Measurements from ENCODE around the gene IGF1.

IGF1 gene

DNA sequence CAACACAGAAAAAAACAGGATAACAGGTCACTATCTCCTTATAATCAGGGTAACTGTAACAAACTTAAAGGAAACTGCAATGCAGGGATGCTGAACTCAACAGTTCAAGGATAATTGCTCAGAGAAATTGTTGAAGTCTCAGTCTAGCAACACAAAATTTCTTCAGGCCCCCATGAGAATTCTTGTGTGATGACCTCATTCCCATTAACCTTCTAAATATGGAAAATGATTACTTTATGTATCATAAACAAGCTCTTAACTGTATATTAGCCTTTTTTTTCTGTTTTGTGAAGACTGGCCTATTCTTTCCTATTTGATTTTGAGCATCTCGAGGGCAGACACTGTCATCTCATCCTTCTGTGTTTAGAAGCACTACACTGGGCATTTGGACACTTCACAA, 47.1 kb downstream of the IGF1 start:
- no peak for DNase-seq (ENCODE audit: low read depth)
- H3K4me3 ChIP-seq (ENCODE audit: low read depth, low read length), result no peak overlapping the region
- TF ChIP-seq, protein P1, sequence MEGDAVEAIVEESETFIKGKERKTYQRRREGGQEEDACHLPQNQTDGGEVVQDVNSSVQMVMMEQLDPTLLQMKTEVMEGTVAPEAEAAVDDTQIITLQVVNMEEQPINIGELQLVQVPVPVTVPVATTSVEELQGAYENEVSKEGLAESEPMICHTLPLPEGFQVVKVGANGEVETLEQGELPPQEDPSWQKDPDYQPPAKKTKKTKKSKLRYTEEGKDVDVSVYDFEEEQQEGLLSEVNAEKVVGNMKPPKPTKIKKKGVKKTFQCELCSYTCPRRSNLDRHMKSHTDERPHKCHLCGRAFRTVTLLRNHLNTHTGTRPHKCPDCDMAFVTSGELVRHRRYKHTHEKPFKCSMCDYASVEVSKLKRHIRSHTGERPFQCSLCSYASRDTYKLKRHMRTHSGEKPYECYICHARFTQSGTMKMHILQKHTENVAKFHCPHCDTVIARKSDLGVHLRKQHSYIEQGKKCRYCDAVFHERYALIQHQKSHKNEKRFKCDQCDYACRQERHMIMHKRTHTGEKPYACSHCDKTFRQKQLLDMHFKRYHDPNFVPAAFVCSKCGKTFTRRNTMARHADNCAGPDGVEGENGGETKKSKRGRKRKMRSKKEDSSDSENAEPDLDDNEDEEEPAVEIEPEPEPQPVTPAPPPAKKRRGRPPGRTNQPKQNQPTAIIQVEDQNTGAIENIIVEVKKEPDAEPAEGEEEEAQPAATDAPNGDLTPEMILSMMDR (IDR thresholded peaks at IDR 0.05; ENCODE audit: low read depth, low read length, missing control alignments), result no peak

DNA sequence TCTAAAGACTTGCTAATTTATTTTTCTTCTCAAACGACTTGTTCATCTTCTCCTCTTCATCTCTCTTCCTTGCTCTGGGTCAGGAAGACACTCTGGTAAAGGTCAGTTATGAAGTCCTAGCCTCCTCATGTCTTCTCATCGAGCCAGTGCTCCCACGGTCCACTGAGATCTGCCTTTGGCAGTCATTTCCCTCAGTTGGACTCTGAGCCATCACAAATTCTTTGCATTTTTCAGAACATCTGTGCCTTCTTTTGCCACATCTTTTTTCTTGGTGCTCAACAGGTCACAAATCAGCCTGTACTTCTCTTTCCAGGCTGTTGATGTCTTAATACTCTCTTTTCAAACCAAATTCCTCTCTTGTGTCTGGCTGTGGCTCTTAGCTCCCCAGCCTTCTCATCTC, 49.7 kb downstream of the IGF1 start:
- no peak for DNase-seq (ENCODE audit: low read depth)
- TF ChIP-seq, protein P1 (IDR thresholded peaks at IDR 0.05; ENCODE audit: low read depth, low read length, missing control alignments), result no peak
- H3K4me3 ChIP-seq (ENCODE audit: low read depth, low read length), result no peak overlapping the region

DNA sequence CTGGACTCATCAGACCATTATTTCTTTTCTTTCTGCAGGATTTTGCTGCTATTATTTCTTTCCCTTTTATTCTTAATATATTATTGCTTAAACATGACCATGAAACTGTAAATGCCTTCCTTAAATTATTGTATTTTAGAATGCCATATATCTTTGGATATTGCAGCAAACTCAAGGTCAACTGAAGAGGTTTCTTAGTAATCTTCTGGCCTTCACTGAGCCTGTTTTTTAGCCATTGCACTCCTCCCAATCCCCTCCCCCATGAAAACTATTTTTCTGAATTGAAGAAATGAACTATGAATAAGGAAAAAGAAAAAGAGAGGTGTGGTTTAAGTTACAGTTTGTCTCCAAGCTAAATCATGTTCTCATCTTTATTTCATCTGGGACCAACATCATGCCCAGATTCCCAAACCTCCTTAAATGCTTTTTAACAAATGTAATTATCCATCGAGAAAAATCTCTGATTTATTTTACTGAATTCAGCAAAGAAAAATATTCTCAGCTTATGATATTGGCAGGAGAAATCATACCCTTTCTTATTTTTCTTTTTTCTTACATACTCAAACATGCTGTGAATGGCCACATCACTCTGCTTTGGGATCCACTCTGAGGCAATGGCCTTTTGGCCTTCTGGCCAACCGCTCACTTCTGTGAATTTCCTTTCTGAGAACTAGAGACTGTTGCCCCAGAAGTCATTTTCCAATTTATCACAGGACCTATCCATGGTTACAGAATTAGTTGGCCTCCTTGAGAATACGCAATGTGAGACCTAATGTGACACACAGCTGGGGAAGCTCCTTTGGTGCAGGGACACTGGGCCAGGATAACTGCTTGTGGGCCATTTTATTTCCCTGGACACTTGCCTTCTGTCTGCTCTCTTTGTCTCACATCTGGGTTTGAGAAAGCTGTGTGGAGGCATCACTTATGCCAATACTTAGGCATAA, 50.9 kb downstream of the IGF1 start:
- no peak for DNase-seq (ENCODE audit: low read depth)
- no peak overlapping the region for H3K4me3 ChIP-seq (ENCODE audit: low read depth, low read length)
- TF ChIP-seq, protein P1 (IDR thresholded peaks at IDR 0.05; ENCODE audit: low read depth, low read length, missing control alignments), result no peak

DNA sequence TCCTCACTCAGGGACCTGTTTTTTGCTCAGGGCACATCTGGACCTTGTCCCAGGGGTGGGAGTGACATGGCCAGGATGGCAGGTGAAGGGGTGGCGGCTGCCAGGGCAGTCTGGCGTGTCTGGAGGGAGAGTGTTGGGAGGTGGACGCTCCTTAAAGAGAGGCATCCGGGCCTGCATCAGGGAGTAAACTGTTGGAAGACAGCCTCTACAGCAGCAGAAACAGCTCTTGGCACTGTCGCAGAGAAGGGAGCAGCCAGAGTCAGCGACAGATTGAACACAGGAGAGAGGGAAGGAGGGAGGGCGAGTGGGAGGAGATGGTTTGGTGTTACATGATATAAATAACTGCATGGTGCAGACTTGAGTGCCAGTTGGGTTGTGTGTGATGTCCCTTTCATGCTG, 52.8 kb downstream of the IGF1 start:
- no peak overlapping the region for H3K4me3 ChIP-seq (ENCODE audit: low read depth, low read length)
- TF ChIP-seq, protein P1 (IDR thresholded peaks at IDR 0.05; ENCODE audit: low read depth, low read length, missing control alignments), result no peak
- no peak for DNase-seq (ENCODE audit: low read depth)

DNA sequence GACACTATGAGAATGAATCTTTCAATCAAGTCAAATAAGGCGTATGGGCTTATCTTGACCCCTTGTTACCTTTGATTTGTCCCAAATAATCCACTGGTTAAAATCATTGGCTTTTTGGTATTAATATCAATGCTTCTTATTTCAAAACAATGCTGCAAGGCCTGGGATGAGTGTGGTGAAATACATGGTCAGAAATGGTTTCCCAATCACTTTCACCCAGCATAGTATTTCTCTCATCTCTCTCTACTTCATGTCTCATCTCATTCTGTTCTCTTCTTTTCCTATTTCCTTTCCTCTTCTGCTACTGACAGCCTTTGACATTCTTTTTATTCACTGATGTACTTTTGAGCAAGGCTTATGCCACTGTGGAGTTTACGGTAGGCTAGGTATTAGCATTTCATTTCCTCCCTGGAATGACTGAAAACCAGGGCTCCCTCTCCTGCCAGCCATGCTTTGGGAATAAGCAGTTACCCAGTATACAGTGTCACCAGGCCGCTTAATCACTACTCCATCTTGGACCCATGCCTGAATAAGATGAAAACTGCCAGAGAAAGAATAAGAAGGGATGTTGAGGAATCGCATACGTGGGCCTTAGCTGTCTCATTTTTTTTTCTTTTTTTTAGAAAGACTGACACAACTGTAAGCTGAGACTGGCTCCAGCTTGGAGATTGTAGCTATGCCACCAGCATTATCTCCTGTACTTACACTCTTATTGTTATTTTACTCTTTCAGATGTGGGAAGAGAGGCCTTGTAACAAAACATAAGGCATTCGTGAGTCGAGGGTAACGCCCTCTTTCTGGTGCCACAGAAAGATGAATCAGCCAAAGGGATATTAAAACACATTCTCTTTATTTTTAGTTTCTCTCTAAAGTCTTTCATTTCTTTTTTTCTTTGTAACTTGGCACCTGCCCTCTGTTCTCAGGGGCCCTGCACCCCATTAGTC, 53.5 kb downstream of the IGF1 start:
- H3K4me3 ChIP-seq (ENCODE audit: low read depth, low read length), result no peak overlapping the region
- TF ChIP-seq, protein P1 (IDR thresholded peaks at IDR 0.05; ENCODE audit: low read depth, low read length, missing control alignments), result no peak
- DNase-seq (ENCODE audit: low read depth), result no peak

DNA sequence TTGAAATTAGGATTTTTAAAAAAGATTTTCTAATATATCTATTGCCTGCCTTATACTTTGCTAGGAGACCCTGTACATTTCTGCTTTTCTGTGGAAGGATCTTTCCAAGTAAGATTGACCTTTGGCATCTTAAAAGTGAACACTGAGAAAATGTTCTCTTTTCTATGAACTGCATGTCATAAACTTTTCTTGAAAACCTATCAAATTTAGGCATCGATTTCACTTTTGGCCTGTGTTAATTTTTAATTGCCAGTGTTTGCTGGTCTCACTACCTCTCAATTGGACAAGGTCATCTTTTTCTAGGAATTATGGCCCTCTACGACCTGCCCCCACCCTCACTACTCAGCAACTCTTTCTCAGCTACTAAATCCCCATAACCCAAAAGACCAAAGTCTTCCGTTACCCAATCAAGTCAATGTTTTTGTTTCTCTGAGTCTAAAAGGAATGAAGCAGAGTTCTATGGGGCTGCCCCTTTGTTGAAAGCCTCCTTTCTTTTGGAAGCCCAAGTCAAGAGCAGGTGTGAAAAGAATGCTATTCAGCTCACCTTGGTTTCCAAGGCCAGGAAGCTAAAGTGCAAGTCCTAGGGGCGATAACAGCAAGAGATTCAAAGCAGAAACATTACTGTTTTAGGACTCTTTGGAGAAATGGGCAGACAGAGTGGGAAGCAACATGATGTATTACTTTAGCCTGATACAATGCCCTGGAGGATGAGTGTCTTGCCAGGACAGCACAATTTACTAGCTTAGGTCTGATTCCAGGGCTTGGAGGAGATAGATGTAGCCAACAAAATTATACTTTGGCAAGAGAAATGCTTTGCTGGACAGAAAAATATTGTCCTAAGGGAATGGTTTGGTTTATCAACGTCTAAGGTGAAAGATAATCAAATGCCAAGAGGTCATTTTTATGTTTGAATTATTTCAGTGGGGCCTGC, 55.0 kb downstream of the IGF1 start:
- TF ChIP-seq, protein P1 (IDR thresholded peaks at IDR 0.05; ENCODE audit: low read depth, low read length, missing control alignments), result no peak
- DNase-seq (ENCODE audit: low read depth), result no peak

More for the DNA sequence above, 55.0 kb downstream of the IGF1 start:
- no peak overlapping the region for H3K4me3 ChIP-seq (ENCODE audit: low read depth, low read length)
